Spleen (tissue), 7 donors: Measurements from ENCODE around the gene SLC35E4.

Experiments used
- CTCF ChIP-seq, 11 experiments: fragments of 200-600 bp in 7 of 11; fragments of 450-650 bp in 4 of 11; sonication (generic) in 4 of 11; IDR thresholded peaks in 8 of 11; conservative IDR thresholded peaks in 3 of 11; 1 replicate in 7 of 11; 2 replicates in 4 of 11; pipeline versions ENCODE4 v1.4.0 to v1.8.0; 2016 to 2021; ENCODE audit warnings: antibody characterized with exemption in 11 of 11, inconsistent platforms in 4 of 11, mild to moderate bottlenecking in 1 of 11
- POLR2A ChIP-seq, 3 donors: fragments of 450-650 bp; IDR thresholded peaks; one replicate each; pipeline ENCODE4 v1.5.1; 2017; ENCODE audit warnings: antibody characterized with exemption in 3 of 3, mild to moderate bottlenecking in 1 of 3
- POLR2AphosphoS5 ChIP-seq, 3 donors: sonication (generic); formaldehyde crosslinking; IDR thresholded peaks; one replicate each; pipeline ENCODE4 v1.5.1; 2017; ENCODE audit warnings: antibody characterized with exemption in 3 of 3
- donor health status: DM: no; HTN: no; CAD: no; lungs with moderate emphysema.
- donor health status: DM: no; HTN: no; CAD: no.
- donor health status: DM: no; HTN: no; CAD: no.

- TF ChIP-seq CTCF (IDR thresholded peaks at IDR 0.05 in 8 of 11, conservative IDR thresholded peaks at IDR 0.05 in 3 of 11): no peak
- TF ChIP-seq POLR2AphosphoS5 (IDR thresholded peaks at IDR 0.05): no peak
- TF ChIP-seq POLR2A (IDR thresholded peaks at IDR 0.05): no peak
These were observed 55.6 kb downstream of the SLC35E4 start for GRCh38 chr22:30691204-30691603.
